AG10803 (cell line): ENCODE measurements around the gene BIN1.
A peak's percentile ranks its signal among the peaks of the same experiment; 100 is the strongest.
"Not testable (repeated sequence)": the region's sequence is repeated elsewhere in the genome, so short reads cannot be mapped to it uniquely, and the experiment has no call there.

Experiments used
- DNase-seq: peaks from one replicate; pipeline ENCODE4 v3.0.0; 2010; ENCODE audit warnings: low read depth
- H3K4me3 ChIP-seq: 2 replicates; pipeline ENCODE4 v1.5.1; 2011; ENCODE audit warnings: mild to moderate bottlenecking, low read length, control low read depth
- TF ChIP-seq, protein P1 (sequence below): conservative IDR thresholded peaks from 2 replicates; pipeline ENCODE4 v1.5.1; 2011; ENCODE audit warnings: mild to moderate bottlenecking, low read length, control low read depth, inconsistent platforms

The BIN1 gene

DNA sequence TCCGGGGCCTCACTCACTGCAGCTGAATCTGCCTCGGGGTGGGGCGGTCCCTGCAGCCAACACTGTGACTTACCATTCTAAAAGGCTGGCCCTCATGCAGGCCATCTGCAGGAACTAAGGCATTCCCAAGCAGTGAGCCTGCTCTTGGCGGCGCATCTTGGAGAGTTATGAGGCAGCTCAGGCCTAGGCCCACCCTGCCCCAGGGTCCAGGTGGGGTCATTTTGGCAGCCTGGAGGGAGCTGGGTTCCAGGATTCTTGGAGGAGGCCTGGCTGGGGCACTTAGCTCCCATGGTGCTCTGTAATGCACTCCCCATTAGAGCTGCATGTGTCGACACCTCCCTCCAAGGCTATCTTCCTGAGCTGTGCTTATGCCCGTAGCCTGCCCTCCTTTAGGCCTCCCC, 14.8 kb upstream of the BIN1 start:
- DNase-seq: peak; percentile 87
- TF ChIP-seq, protein P1, sequence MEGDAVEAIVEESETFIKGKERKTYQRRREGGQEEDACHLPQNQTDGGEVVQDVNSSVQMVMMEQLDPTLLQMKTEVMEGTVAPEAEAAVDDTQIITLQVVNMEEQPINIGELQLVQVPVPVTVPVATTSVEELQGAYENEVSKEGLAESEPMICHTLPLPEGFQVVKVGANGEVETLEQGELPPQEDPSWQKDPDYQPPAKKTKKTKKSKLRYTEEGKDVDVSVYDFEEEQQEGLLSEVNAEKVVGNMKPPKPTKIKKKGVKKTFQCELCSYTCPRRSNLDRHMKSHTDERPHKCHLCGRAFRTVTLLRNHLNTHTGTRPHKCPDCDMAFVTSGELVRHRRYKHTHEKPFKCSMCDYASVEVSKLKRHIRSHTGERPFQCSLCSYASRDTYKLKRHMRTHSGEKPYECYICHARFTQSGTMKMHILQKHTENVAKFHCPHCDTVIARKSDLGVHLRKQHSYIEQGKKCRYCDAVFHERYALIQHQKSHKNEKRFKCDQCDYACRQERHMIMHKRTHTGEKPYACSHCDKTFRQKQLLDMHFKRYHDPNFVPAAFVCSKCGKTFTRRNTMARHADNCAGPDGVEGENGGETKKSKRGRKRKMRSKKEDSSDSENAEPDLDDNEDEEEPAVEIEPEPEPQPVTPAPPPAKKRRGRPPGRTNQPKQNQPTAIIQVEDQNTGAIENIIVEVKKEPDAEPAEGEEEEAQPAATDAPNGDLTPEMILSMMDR: no peak; the same call in 1 of the 2 replicates
- H3K4me3 ChIP-seq: no peak overlapping the region

- TF ChIP-seq, protein P1: no peak
- DNase-seq: no peak
- H3K4me3 ChIP-seq: no peak overlapping the region
These were observed 14.4 kb upstream of the BIN1 start for GRCh38 chr2:127121353-127121752.

- not testable (repeated sequence) for DNase-seq, H3K4me3 ChIP-seq
These were observed 13.5 kb upstream of the BIN1 start for GRCh38 chr2:127120408-127120807.

DNA sequence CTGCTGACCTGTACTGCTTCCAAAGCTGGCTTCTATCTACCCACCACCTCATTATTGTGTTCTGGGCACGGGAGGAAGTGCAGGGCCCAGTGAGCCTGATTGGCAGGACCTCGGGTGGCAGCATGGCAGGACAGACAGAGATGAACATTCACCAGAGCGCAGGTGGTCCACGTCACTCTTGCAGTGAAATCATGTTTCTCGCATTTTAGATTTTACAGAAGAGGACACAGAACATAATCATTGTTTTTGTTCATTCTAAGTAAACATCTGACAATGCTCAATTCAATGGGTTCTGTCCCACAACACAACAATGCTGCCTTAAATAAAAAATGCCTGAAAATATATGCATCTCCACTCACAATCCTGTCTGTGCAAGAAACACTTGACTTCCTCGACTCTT, 11.5 kb upstream of the BIN1 start:
- DNase-seq: no peak
- no peak overlapping the region for H3K4me3 ChIP-seq
- TF ChIP-seq, protein P1: no peak

DNA sequence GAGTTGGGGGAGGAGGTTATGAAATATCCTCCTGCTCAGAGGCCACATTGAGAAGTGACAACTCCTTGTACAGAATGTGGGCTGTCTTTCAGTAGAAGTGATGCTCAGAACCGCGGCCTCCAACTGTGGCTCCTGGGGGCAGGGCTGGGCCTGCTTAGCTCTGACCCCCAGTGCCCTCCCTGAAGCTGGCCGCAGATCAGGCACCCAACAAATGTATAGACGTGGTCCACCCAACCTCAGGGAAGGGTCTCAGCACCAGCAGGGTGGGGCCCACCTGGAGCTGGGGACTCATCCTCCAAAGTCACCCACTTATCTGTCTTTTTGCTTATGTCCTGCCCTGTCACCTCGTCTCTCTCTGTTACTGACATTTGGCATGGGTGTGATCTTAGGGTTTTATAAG, 11.1 kb upstream of the BIN1 start:
- no peak overlapping the region for H3K4me3 ChIP-seq
- TF ChIP-seq, protein P1: no peak
- DNase-seq: no peak

DNA sequence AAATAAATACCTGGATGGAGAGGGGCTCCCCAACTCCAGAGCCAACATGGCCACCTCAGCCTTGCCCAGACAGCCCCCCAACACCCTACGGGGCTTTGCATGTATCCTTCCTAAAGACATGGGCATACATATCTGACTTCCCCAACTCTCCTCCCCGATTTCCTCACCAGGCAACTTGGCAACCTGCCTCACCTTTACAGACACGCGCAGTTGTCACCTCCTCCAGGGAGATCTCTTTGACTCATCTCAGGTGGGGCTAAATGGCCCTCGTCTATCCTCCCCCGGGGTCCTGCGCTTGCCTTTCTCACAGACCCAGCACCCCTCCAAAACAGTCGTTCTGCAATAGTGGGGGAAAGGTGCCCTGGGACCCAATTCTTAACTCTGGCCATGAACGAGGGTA, 10.6 kb upstream of the BIN1 start:
- DNase-seq: no peak
- no peak overlapping the region for H3K4me3 ChIP-seq

GRCh38 chr2:127115471-127116199, 8.7 kb upstream of the BIN1 start:
- no peak overlapping the region for H3K4me3 ChIP-seq
- DNase-seq: no peak
- TF ChIP-seq, protein P1: no peak

More for the DNA sequence above, 10.6 kb upstream of the BIN1 start:
- TF ChIP-seq, protein P1: no peak

DNA sequence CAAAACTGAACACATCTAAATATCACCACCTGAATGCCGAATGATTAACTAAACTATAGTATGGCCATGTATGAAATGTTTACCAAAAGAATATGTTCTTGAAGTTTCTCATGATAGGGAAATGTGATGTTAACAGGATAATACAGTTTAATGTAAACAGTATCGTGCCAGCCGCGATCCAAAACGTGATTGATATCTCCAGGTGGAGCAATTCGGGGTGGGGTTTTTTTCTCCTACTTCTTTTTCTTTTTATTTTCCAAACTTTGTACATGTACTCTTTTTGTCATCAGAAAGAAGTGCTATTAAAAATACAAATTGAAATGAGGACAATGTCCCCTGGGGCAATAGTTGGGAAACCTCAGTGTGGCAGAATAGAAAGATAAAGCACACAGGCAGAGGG, 4.0 kb upstream of the BIN1 start:
- TF ChIP-seq, protein P1: no peak
- DNase-seq: no peak
- no peak overlapping the region for H3K4me3 ChIP-seq
